Measurements from ENCODE around the gene CCNDBP1.
"Not testable (repeated sequence)": the region's sequence is repeated elsewhere in the genome, so short reads cannot be mapped to it uniquely, and the experiment has no call there.

Gene CCNDBP1

GRCh38 chr15:43177147-43177546 lies 8.1 kb upstream of the CCNDBP1 start:
- not testable (repeated sequence) for DNase-seq; H3K9me3 Mint-ChIP-seq; H3K27me3 Mint-ChIP-seq; ATAC-seq (replicated peaks); H3K4me1 Mint-ChIP-seq (ENCODE audit: low read depth in 2 of 2); H3K27ac Mint-ChIP-seq; H3K4me3 Mint-ChIP-seq
- peaks cover 29% of the 10 kb centered on the region for H3K36me3 Mint-ChIP-seq (ENCODE audit: insufficient read depth)

GRCh38 chr15:43183270-43183669 lies 1.9 kb upstream of the CCNDBP1 start:
- no peak for DNase-seq
- Mint-ChIP-seq H3K4me1 (ENCODE audit: low read depth in 2 of 2) (peaks cover 22 to 23% of the 10 kb centered on the region in 2 donors), H3K36me3 (ENCODE audit: insufficient read depth) (peaks cover 38% of the 10 kb centered on the region), H3K4me3 (no peak overlapping the region), H3K27me3 (no peaks in the 10 kb centered on the region), H3K9me3 (no peaks in the 10 kb centered on the region), H3K27ac (peak overlapping the region; percentile 49 to 62)
- no peak for ATAC-seq (replicated peaks)

GRCh38 chr15:43184407-43185124 lies 637 bp upstream of the CCNDBP1 start:
- Mint-ChIP-seq H3K4me1 (ENCODE audit: low read depth in 2 of 2) (peaks cover 27% of the 10 kb centered on the region in 2 donors), H3K27me3 (no peaks in the 10 kb centered on the region), H3K9me3 (no peaks in the 10 kb centered on the region), H3K36me3 (ENCODE audit: insufficient read depth) (peaks cover 40% of the 10 kb centered on the region), H3K4me3 (peak overlapping the region; percentile 90 to 92), H3K27ac (peak overlapping the region; percentile 96 to 98)
- no peak for ATAC-seq (replicated peaks)
- no peak for DNase-seq

GRCh38 chr15:43186003-43186353 lies 775 bp downstream of the CCNDBP1 start:
- Mint-ChIP-seq H3K9me3 (no peaks in the 10 kb centered on the region), H3K27me3 (no peaks in the 10 kb centered on the region), H3K36me3 (ENCODE audit: insufficient read depth) (peaks cover 49% of the 10 kb centered on the region), H3K27ac (peak overlapping the region; percentile 96 to 98), H3K4me3 (peak overlapping the region; percentile 90 to 92), H3K4me1 (ENCODE audit: low read depth in 2 of 2) (peaks cover 28 to 41% of the 10 kb centered on the region in 2 donors)
- ATAC-seq (replicated peaks) (no peak), DNase-seq (no peak)

GRCh38 chr15:43187544-43188155 lies 2.4 kb downstream of the CCNDBP1 start:
- Mint-ChIP-seq H3K4me1 (ENCODE audit: low read depth in 2 of 2) (peaks cover 28 to 45% of the 10 kb centered on the region in 2 donors), H3K9me3 (no peaks in the 10 kb centered on the region), H3K27me3 (no peaks in the 10 kb centered on the region), H3K27ac (peak overlapping the region; percentile 28 to 71), H3K36me3 (ENCODE audit: insufficient read depth) (peaks cover 62% of the 10 kb centered on the region), H3K4me3 (peak overlapping the region; percentile 90 to 92)
- no peak for ATAC-seq (replicated peaks)
- DNase-seq: no peak

GRCh38 chr15:43189296-43189695 lies 4.1 kb downstream of the CCNDBP1 start:
- Mint-ChIP-seq H3K9me3 (no peaks in the 10 kb centered on the region), H3K36me3 (ENCODE audit: insufficient read depth) (peaks cover 78% of the 10 kb centered on the region), H3K4me3 (peak overlapping the region in 1 of 2 donors; percentile 9), H3K4me1 (ENCODE audit: low read depth in 2 of 2) (peaks cover 28 to 45% of the 10 kb centered on the region in 2 donors), H3K27me3 (no peaks in the 10 kb centered on the region), H3K27ac (peak overlapping the region in 1 of 2 donors; percentile 21)
- no peak for DNase-seq
- ATAC-seq (replicated peaks): no peak

- H3K36me3 Mint-ChIP-seq (ENCODE audit: insufficient read depth): peaks cover 80% of the 10 kb centered on the region
- no peaks in the 10 kb centered on the region for H3K27me3 Mint-ChIP-seq
- no peak overlapping the region for H3K4me3 Mint-ChIP-seq
- ATAC-seq (replicated peaks) (no peak), DNase-seq (no peak)
- H3K9me3 Mint-ChIP-seq: no peaks in the 10 kb centered on the region
- no peak overlapping the region for H3K27ac Mint-ChIP-seq
- H3K4me1 Mint-ChIP-seq (ENCODE audit: low read depth in 2 of 2): peaks cover 21 to 45% of the 10 kb centered on the region in 2 donors
Measured at GRCh38 chr15:43190178-43190577, 5.0 kb downstream of the CCNDBP1 start.

GRCh38 chr15:43193710-43194109 lies 8.5 kb downstream of the CCNDBP1 start:
- Mint-ChIP-seq H3K27ac (no peak overlapping the region), H3K4me3 (no peak overlapping the region), H3K27me3 (no peaks in the 10 kb centered on the region), H3K4me1 (ENCODE audit: low read depth in 2 of 2) (peaks cover 5 to 26% of the 10 kb centered on the region in 2 donors), H3K9me3 (no peaks in the 10 kb centered on the region), H3K36me3 (ENCODE audit: insufficient read depth) (peaks cover 84% of the 10 kb centered on the region)
- DNase-seq (no peak), ATAC-seq (replicated peaks) (no peak)

- no peak overlapping the region for H3K27ac Mint-ChIP-seq
- peaks cover 76% of the 10 kb centered on the region for H3K36me3 Mint-ChIP-seq (ENCODE audit: insufficient read depth)
- H3K27me3 Mint-ChIP-seq: no peaks in the 10 kb centered on the region
- H3K9me3 Mint-ChIP-seq: no peaks in the 10 kb centered on the region
- peaks cover 0 to 19% of the 10 kb centered on the region in 2 donors for H3K4me1 Mint-ChIP-seq (ENCODE audit: low read depth in 2 of 2)
- no peak for ATAC-seq (replicated peaks)
- H3K4me3 Mint-ChIP-seq: no peak overlapping the region
- no peak for DNase-seq
Measured at GRCh38 chr15:43194795-43195194, 9.6 kb downstream of the CCNDBP1 start.

- ATAC-seq (replicated peaks) (no peak), DNase-seq (no peak)
- H3K36me3 Mint-ChIP-seq (ENCODE audit: insufficient read depth): peaks cover 61% of the 10 kb centered on the region
- H3K9me3 Mint-ChIP-seq: no peaks in the 10 kb centered on the region
- no peak overlapping the region for H3K27ac Mint-ChIP-seq
- H3K4me1 Mint-ChIP-seq (ENCODE audit: low read depth in 2 of 2): peaks cover 0 to 3% of the 10 kb centered on the region in 2 donors
- no peak overlapping the region for H3K4me3 Mint-ChIP-seq
- no peaks in the 10 kb centered on the region for H3K27me3 Mint-ChIP-seq
Measured at GRCh38 chr15:43196760-43197548, 11.8 kb downstream of the CCNDBP1 start.

- H3K4me1 Mint-ChIP-seq (ENCODE audit: low read depth in 2 of 2): not testable (repeated sequence)
Measured at GRCh38 chr15:43197773-43198172, 12.6 kb downstream of the CCNDBP1 start.

GRCh38 chr15:43198556-43198955 lies 13.4 kb downstream of the CCNDBP1 start:
- H3K4me3 Mint-ChIP-seq; H3K9me3 Mint-ChIP-seq; H3K27ac Mint-ChIP-seq; H3K4me1 Mint-ChIP-seq (ENCODE audit: low read depth in 2 of 2); ATAC-seq (replicated peaks); H3K27me3 Mint-ChIP-seq; DNase-seq: not testable (repeated sequence)
- peaks cover 45% of the 10 kb centered on the region for H3K36me3 Mint-ChIP-seq (ENCODE audit: insufficient read depth)

More at GRCh38 chr15:43197773-43198172, 12.6 kb downstream of the CCNDBP1 start:
- DNase-seq; H3K9me3 Mint-ChIP-seq; ATAC-seq (replicated peaks); H3K27ac Mint-ChIP-seq; H3K4me3 Mint-ChIP-seq; H3K27me3 Mint-ChIP-seq: not testable (repeated sequence)
- H3K36me3 Mint-ChIP-seq (ENCODE audit: insufficient read depth): peaks cover 53% of the 10 kb centered on the region

GRCh38 chr15:43198992-43199391 lies 13.8 kb downstream of the CCNDBP1 start:
- Mint-ChIP-seq H3K9me3 (no peaks in the 10 kb centered on the region), H3K27ac (no peak overlapping the region), H3K36me3 (ENCODE audit: insufficient read depth) (peaks cover 41% of the 10 kb centered on the region), H3K4me1 (ENCODE audit: low read depth in 2 of 2) (peaks cover 0 to 3% of the 10 kb centered on the region in 2 donors), H3K4me3 (no peak overlapping the region), H3K27me3 (no peaks in the 10 kb centered on the region)
- no peak for ATAC-seq (replicated peaks)
- DNase-seq: no peak

Data from effector memory CD8-positive, alpha-beta T cell (primary cell).